Epithelial cell of proximal tubule (primary cell): ENCODE results near the gene LRRK1. TPM values are rescaled to one million over a fixed set of nuclear protein-coding genes. Genes with fewer than 3 reads are reported as not detected.
A peak's percentile ranks its signal among the peaks of the same experiment; 100 is the strongest.

Source experiments
- DNase-seq: peaks from one replicate; pipeline ENCODE4 v3.0.0-alpha.2; 2011; ENCODE audit warnings: low read depth
- H3K4me3 ChIP-seq: 2 replicates; pipeline ENCODE4 v1.5.1; 2011; ENCODE audit warnings: low read depth, mild to moderate bottlenecking, low read length
- CTCF ChIP-seq: conservative IDR thresholded peaks from 2 replicates; pipeline ENCODE4 v1.5.1; 2012; ENCODE audit warnings: low read depth, mild to moderate bottlenecking, low read length
- total RNA-seq: library from RNA; depleted of rRNA; stranded (reverse); fragments of >200 nt; gene quantifications from 2 replicates; pipeline ENCODE4 v1.2.3, GENCODE V29; 2015

Gene LRRK1
- total RNA-seq, 1 donor from 2014 or later, result 8.1 TPM

- no peak for TF ChIP-seq CTCF
- no peak overlapping the region for H3K4me3 ChIP-seq
- DNase-seq, result no peak
Measured at GRCh38 chr15:100885116-100885515, 34.0 kb upstream of the LRRK1 start.

GRCh38 chr15:100885811-100886210, 33.3 kb upstream of the LRRK1 start:
- no peak overlapping the region for H3K4me3 ChIP-seq
- no peak for DNase-seq
- no peak for TF ChIP-seq CTCF

DNA sequence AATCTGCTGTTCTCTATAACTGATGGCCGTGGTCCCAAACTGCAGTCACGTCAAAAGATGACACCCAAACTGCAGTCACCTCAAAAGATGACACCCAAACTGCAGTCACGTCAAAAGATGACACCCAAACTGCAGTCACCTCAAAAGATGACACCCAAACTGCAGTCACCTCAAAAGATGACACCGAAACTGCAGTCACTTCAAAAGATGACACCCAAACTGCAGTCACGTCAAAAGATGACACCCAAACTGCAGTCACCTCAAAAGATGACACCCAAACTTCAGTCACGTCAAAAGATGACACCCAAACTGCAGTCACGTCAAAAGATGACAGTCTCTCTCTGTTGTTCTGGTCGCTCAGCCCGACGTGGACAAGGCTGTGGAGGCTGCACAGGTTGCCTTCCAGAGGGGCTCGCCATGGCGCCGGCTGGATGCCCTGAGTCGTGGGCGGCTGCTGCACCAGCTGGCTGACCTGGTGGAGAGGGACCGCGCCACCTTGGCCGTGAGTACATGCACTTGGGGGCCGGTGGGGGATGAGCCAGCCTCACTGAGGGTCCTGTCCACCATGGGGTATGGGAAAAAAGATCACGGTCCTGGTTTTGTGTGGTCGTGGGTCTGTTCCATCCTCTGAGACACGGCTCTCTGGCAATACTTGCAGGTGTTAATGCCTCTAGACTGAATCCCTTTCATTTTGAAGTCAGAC, 31.8 kb upstream of the LRRK1 start:
- no peak for TF ChIP-seq CTCF
- H3K4me3 ChIP-seq, result no peak overlapping the region
- no peak for DNase-seq

GRCh38 chr15:100889385-100890050, 29.6 kb upstream of the LRRK1 start:
- DNase-seq, result no peak
- TF ChIP-seq CTCF, result no peak
- H3K4me3 ChIP-seq, result peak overlapping the region; percentile 24

GRCh38 chr15:100890051-100890720, 29.0 kb upstream of the LRRK1 start:
- no peak for DNase-seq
- no peak for TF ChIP-seq CTCF
- H3K4me3 ChIP-seq, result no peak overlapping the region

- TF ChIP-seq CTCF, result no peak
- no peak for DNase-seq
- no peak overlapping the region for H3K4me3 ChIP-seq
Measured at GRCh38 chr15:100890850-100891249, 28.3 kb upstream of the LRRK1 start.
